HG02678 (cell line): ENCODE data around the gene OPRM1.
A peak's percentile ranks its signal among the peaks of the same experiment; 100 is the strongest.
"Not testable (repeated sequence)": the region's sequence is repeated elsewhere in the genome, so short reads cannot be mapped to it uniquely, and the experiment has no call there.

Experiments
- ATAC-seq: cut with Tn5 transposase; IDR thresholded peaks from one replicate; pipeline ENCODE4 v1.9.1; 2021; ENCODE audit warnings: mild to moderate bottlenecking, moderate library complexity; ENCODE audit not compliant: unreplicated experiment

The OPRM1 gene

DNA sequence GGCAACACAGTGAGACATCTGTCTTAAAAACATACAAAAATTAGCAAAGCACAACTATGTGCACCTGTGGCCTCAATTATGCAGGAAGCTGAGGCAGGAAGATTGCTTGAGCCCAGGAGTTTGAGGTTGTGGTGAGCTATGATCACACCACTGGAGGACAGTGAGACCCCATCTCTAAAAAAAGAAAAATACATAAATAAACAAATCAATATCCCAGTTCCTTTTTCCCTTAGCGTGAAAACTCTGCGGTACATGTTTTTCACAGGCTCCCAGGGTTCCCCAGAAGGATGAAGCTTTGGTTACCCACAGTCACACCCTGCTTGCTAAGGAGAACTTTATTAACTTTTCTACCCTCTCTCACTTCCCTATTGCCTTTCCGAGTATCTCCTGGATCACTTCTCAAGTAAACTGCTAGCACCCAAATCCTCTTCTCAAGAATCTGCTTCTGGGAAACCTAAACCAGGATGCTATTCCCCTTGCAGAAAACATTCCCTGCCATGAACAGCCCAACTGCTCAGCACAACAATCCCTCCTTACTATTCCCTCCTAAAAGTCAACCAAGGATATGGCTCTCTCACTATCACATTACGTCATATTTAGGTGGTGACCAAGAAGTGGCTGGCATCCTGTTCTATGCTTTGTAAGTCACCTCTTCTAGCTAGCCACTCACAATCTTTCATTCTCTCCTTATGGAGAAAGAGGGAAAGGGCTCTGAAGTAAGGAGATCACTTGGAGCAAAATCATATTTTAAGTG, 195.2 kb downstream of the OPRM1 start:
- ATAC-seq = peak; percentile 55

GRCh38 chr6:154236646-154237301, 197.7 kb downstream of the OPRM1 start:
- ATAC-seq = no peak

DNA sequence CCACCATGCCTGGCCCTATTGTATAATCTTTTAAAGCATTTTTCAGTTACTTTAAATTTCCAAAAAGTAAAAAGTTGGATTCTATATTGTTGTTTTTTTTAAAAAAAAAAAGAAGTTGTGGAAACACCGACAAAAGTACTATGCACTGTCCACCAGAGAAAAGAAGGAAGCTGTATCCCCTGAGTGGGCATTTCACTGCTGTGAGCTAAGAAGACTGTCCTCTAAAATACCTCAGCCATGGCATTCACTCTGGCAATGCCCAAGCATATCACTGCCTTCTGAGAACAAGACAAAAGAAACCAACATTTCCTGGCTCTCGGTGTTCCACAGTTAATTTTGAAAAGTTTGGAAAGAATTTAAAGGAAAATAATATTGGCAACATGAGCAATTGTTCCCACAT, 199.8 kb downstream of the OPRM1 start:
- ATAC-seq = no peak

GRCh38 chr6:154239392-154239791, 200.4 kb downstream of the OPRM1 start:
- ATAC-seq = no peak

DNA sequence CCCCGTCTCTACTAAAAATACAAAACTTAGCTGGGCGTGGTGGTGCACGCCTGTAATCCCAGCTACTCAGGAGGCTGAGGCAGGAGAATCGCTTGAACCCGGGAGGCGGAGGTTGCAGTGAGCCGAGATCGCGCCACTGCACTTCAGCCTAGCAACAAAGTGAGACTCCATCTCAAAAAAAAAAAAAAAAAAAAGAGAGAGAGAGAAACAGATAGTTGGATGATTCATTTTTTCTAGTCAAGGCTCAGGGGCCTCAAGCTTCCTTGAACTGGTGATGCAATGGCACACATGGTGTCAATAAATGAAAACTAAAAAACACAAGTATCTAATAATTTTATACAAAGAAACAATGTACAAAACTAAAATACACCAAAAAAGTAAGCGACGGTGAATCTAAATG, 202.0 kb downstream of the OPRM1 start:
- not testable (repeated sequence) for ATAC-seq

- no peak for ATAC-seq
Observed at GRCh38 chr6:154241581-154241980, 202.5 kb downstream of the OPRM1 start.

DNA sequence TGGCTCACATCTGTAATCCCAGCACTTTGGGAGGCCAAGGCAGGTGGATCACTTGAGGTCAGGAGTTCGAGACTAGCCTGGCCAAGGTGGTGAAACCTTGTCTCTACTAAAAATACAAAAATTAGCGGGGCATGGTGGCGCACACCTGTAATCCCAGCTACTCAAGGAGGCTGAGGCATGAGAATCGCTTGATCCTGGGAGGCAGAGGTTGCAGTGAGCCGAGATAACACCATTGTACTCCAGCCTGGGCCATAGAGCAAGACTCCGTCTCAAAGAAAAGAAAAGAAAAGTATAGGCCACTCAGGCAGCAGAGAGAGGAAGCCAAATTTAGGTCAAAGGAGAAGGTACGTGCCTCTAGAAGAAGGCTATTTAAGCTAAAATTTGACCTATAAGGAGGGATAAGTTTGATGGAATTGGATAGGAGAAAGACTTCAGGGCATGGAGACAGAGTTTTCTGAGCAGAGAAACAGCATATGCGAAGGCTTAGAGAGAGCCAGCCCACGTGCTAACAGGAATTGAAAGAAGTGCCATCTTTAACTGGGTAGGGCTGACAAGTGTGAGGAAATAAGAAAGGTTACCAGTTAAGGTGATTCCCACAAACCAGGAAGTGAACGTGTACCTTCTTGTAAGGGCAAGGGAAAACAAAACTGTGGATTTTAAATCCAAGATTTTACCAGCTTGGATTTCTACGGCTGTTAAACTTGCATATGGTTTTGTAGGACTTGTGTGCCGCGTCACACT, 203.7 kb downstream of the OPRM1 start:
- ATAC-seq = no peak

- ATAC-seq = no peak
Observed at GRCh38 chr6:154243793-154244750, 205.0 kb downstream of the OPRM1 start.

DNA sequence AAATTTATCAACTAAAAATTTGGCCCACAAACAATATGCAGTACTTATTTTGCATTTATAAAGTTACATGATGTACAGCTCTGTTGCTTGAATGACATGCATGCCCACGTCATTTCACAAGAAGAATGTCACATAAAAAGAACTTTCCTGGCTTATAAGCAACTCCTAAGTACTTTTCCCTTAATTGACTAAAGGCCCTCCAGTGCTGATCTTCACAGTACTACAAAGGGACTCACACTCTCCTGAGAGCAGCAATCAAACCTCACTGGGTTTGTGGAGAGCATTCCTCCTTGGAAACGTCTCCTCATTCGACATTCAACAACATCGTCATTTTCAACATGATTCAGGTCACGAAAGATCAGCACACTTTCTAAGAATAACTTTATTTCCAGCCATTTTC, 206.5 kb downstream of the OPRM1 start:
- ATAC-seq = no peak

GRCh38 chr6:154246723-154247118, 207.7 kb downstream of the OPRM1 start:
- no peak for ATAC-seq

DNA sequence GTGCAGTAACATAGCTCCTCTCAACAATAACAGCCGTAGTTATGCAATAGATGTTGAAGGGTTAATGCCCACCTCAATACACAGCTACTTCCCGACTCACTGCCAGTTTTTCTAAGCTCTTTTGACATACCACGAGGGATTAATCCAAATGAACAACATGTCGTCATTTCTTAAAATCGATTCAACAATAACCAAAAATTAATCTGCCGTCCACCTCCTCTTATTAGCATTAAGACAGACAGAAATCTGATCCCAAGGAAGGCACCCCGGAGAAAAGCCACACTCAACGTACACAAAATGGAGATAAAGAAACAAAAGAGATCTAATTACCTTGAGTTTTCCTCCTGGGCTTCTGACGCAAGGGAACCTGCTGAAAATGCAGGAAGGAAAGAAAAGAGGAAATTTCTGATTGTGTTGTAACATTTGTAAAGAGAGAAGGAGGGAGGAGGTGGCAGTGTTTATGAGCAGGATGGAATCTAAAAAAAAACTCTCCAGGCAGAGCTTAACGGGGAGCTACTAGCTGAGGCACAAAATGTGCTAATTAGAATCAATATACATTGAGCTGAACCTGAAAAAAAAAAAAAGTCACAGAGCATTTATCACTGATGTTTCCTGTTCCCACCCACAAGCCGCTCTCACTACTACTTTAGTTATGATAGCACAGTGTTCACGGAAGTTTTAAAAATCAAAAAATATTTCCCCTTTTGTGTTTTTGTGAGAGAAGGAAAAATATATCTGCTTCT, 208.2 kb downstream of the OPRM1 start:
- peak; percentile 37 for ATAC-seq

- peak; percentile 67 for ATAC-seq
Observed at GRCh38 chr6:154249499-154250298, 210.7 kb downstream of the OPRM1 start.

DNA sequence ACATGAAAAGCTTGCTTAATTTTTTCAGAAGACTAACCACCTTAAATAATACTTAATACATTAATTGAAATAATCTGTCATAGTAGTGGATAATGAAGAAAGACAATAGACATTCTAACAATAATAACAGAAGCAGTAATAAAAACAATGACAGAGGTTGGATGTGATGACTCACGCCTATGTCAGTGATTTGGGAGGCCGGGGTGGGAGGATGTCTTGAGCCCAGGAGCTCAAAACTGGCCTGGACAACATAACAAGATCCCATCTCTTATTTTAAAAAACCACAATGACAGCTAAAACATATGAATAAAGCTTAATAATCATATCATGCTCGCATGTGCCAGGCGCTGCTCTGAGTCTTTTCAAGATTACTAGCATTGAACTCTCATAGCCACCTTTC, 212.1 kb downstream of the OPRM1 start:
- no peak for ATAC-seq

- no peak for ATAC-seq
Observed at GRCh38 chr6:154252678-154253077, 213.6 kb downstream of the OPRM1 start.

GRCh38 chr6:154257067-154257466, 218.0 kb downstream of the OPRM1 start:
- no peak for ATAC-seq

DNA sequence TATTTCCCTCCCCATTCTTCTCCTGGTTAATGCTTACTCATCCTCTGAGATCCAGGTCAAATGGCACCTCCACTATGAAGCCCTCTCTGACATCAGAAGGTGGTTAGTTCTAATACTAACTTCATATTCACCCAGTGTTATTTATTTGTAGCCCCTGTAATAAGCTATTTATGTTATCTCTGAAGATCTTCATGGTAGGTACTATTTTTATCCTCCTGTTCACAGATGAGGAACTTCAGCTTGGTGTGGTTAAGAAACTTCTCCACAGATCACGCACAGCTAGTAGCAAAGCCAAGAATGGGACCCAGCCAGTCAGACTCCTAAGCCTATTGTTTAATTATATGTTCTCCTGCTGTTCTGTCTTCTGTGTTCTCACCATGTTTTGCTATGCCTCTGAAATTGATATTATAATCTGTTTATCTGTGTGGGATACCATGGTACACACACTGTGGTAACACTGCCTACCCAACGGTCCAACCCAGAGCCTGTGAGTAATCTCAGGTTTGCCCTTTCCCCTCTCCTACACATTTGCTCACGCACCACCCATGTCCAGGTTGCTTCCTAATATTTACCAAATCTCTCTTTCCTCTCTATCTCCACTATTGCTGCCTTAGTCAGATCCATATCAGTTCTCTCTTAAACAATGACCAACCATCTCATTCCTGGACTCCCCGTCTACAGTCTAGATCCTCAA, 219.2 kb downstream of the OPRM1 start:
- ATAC-seq = peak; percentile 79

GRCh38 chr6:154261688-154262397, 222.8 kb downstream of the OPRM1 start:
- ATAC-seq = no peak

GRCh38 chr6:154266560-154267099, 227.6 kb downstream of the OPRM1 start:
- ATAC-seq = peak; percentile 41
